ENCODE data around the gene SMC6. TPM values are rescaled to one million over a fixed set of nuclear protein-coding genes. Genes with fewer than 3 reads are reported as not detected.

Gene SMC6
- polyA plus RNA-seq, 1 donor from 2014 or later = 43.8 TPM

DNA sequence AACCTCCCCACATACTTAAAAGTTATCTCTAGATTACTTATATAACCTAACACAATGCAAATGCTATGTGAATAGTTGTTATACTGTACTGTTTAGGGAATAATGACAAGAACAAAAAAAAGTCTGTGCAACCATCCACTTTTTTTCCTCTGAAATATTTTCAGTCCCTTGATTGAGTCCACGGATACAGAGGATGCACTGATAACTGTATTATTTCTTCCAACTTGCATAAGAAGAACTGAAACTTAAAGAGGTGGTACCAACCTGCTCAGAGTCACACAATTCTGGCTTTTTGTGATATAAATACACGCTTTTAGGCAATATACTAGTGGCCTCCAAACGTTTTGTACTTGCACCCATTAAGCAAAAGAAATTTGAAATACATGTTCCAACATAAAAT is 1.4 kb downstream of the SMC6 start:
- Mint-ChIP-seq H3K27me3 (no peaks in the 10 kb centered on the region), H3K36me3 (peaks cover 3% of the 10 kb centered on the region), H3K4me1 (peaks cover 18 to 35% (median 28%) of the 10 kb centered on the region in 3 donors), H3K27ac (peak overlapping the region; percentile 68 to 99 (median 88)), H3K4me3 (peak overlapping the region; percentile 83 to 98 (median 96)), H3K9me3 (no peaks in the 10 kb centered on the region)

GRCh38 chr2:17749753-17750438 is 3.7 kb downstream of the SMC6 start:
- peak overlapping the region; percentile 13 to 74 (median 63) for H3K27ac Mint-ChIP-seq
- H3K4me3 Mint-ChIP-seq = peak overlapping the region; percentile 64 to 87 (median 67)
- peaks cover 3% of the 10 kb centered on the region for H3K36me3 Mint-ChIP-seq
- no peaks in the 10 kb centered on the region for H3K9me3 Mint-ChIP-seq
- H3K27me3 Mint-ChIP-seq = no peaks in the 10 kb centered on the region
- H3K4me1 Mint-ChIP-seq = peaks cover 17 to 31% (median 23%) of the 10 kb centered on the region in 3 donors

DNA sequence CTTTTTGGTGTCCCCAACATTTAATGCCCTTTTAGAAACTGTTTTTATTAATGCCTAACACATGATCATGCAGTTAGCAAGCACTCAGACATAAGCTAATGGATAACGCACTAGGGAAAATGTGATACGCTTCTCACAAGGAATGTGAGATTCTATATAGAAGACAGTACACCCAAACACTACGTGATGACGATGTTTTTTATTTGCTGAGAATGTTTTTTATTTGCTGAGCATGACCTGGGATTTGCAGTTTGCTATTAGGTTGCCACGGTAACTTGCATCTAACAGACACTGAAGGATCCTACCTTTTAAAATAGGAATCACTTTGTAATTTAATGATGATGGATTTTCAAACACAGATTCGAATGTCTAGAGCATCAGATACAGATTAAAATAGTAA is 4.9 kb downstream of the SMC6 start:
- H3K27ac Mint-ChIP-seq = peak overlapping the region in 1 of 3 donors; percentile 63
- H3K4me3 Mint-ChIP-seq = no peak overlapping the region
- no peaks in the 10 kb centered on the region for H3K27me3 Mint-ChIP-seq
- H3K9me3 Mint-ChIP-seq = no peaks in the 10 kb centered on the region
- H3K4me1 Mint-ChIP-seq = peaks cover 13 to 28% (median 19%) of the 10 kb centered on the region in 3 donors
- H3K36me3 Mint-ChIP-seq = peaks cover 3% of the 10 kb centered on the region

DNA sequence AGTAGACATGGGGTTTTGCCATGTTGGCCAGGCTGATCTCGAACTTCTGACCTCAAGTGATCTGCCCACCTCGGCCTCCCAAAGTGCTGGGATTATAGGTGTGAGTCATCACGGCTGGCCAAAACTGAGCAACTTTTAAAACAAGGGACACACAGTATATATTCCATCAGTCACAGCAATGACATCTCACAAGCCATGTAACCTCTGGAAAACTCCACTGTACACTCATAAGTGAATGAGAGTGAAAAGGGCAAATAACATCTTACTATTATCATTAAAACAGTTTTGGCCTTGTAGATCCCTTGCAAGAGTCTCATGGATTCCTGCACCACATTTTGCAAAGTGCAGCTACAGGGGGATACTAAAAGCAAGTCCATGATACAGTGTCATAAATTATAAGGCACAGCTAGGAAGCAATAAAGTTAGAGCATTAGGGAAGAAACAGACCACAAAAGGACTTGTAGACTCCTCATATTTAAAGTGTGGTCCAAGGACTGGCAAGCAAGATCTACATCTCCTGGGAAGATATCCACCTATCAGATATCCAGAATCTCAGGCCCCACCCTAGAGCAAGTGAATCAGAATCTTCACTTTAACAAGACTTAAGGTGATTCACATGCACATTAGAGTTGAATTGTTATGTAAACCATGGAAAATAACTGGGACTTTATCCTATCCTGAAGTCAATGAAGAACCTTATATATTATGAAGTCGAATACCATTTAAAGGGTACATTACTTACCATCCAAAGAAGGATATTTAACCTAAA is 5.7 kb downstream of the SMC6 start:
- H3K9me3 Mint-ChIP-seq = no peaks in the 10 kb centered on the region
- H3K4me3 Mint-ChIP-seq = no peak overlapping the region
- no peak overlapping the region for H3K27ac Mint-ChIP-seq
- H3K36me3 Mint-ChIP-seq = peaks cover 3% of the 10 kb centered on the region
- H3K4me1 Mint-ChIP-seq = peaks cover 13 to 28% (median 19%) of the 10 kb centered on the region in 3 donors
- no peaks in the 10 kb centered on the region for H3K27me3 Mint-ChIP-seq

- Mint-ChIP-seq H3K9me3 (no peaks in the 10 kb centered on the region), H3K4me3 (no peak overlapping the region), H3K27ac (peak overlapping the region in 2 of 3 donors; percentile 9 to 69), H3K27me3 (no peaks in the 10 kb centered on the region), H3K4me1 (peaks cover 1 to 11% (median 6%) of the 10 kb centered on the region in 3 donors), H3K36me3 (peaks cover 14% of the 10 kb centered on the region)
Measured at GRCh38 chr2:17740203-17740602, 13.4 kb downstream of the SMC6 start.

- Mint-ChIP-seq H3K27ac (peak overlapping the region in 1 of 3 donors; percentile 57), H3K27me3 (no peaks in the 10 kb centered on the region), H3K4me3 (no peak overlapping the region), H3K36me3 (peaks cover 11% of the 10 kb centered on the region), H3K4me1 (peaks cover 1 to 11% (median 8%) of the 10 kb centered on the region in 3 donors), H3K9me3 (no peaks in the 10 kb centered on the region)
Measured at GRCh38 chr2:17736989-17737388, 16.6 kb downstream of the SMC6 start.

- H3K9me3 Mint-ChIP-seq = no peaks in the 10 kb centered on the region
- H3K36me3 Mint-ChIP-seq = peaks cover 8% of the 10 kb centered on the region
- H3K4me3 Mint-ChIP-seq = no peak overlapping the region
- H3K27me3 Mint-ChIP-seq = no peaks in the 10 kb centered on the region
- peak overlapping the region in 2 of 3 donors; percentile 44 to 78 for H3K27ac Mint-ChIP-seq
- peaks cover 1 to 7% (median 5%) of the 10 kb centered on the region in 3 donors for H3K4me1 Mint-ChIP-seq
Measured at GRCh38 chr2:17735864-17736263, 17.7 kb downstream of the SMC6 start.

DNA sequence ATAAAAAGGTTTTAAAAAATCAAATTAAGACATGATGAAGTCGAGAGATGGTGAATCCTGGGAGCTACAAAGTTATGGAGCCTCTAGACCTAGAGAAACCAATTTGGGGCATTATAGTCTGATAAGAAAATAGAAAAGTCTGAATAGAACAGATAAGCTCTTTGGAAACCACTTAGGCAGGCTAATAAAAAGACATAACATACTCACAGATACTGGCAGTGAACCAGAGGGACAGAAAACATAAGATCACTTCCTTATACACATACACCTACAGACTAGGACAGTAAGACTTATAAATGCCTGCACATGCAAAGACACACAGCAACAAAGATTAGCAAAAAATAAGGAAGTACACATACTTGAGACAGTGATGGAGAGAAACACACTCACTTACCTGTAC is 20.0 kb downstream of the SMC6 start:
- Mint-ChIP-seq H3K4me3 (no peak overlapping the region), H3K4me1 (peaks cover 0 to 4% (median 0%) of the 10 kb centered on the region in 3 donors), H3K27me3 (no peaks in the 10 kb centered on the region), H3K36me3 (peaks cover 4% of the 10 kb centered on the region), H3K27ac (peak overlapping the region in 1 of 3 donors; percentile 16), H3K9me3 (no peaks in the 10 kb centered on the region)

DNA sequence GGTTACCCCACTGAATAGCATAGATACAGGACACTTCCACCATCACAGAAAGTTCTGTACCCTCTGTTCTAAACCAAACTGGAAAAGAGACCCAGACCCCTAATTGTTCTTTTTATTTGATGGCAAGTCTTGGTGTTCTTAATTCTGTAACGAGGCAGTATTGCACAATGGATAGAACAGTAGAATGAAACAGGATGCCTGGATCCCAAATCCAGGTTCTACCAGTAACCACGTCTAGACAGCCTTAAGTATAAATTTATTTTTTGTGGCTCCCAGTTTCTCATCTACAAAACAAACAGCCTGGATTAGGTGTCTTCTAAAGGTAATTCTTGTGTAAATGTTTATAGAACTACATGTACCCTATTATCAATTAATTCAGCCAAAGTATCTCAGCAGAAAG is 23.7 kb downstream of the SMC6 start:
- H3K4me3 Mint-ChIP-seq = no peak overlapping the region
- H3K27ac Mint-ChIP-seq = peak overlapping the region in 1 of 3 donors; percentile 23
- peaks cover 0 to 4% (median 0%) of the 10 kb centered on the region in 3 donors for H3K4me1 Mint-ChIP-seq
- H3K27me3 Mint-ChIP-seq = no peaks in the 10 kb centered on the region
- peaks cover 1% of the 10 kb centered on the region for H3K36me3 Mint-ChIP-seq
- H3K9me3 Mint-ChIP-seq = no peaks in the 10 kb centered on the region

DNA sequence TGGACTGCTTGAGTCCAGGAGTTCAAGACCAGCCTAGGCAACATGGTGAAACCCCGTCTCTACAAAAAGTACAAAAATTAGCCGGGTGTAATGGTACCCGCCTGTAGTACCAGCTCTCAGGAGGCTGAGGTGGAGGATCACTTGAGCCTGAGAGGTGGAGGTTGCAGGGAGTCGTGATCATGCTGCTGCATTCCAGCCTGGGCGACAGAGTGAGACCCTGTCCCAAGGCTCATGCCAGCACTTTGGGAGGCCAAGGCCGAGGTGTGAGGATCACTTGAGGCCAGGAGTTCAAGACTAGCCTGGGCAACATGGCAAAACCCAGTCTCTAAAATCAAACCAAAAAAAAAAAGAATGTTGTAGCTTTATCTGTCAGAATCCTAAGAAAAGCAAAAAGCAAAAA is 25.4 kb downstream of the SMC6 start:
- H3K27me3 Mint-ChIP-seq = no peaks in the 10 kb centered on the region
- H3K4me1 Mint-ChIP-seq = no peaks in the 10 kb centered on the region
- peaks cover 1% of the 10 kb centered on the region for H3K36me3 Mint-ChIP-seq
- peak overlapping the region in 1 of 3 donors; percentile 20 for H3K27ac Mint-ChIP-seq
- no peak overlapping the region for H3K4me3 Mint-ChIP-seq
- no peaks in the 10 kb centered on the region for H3K9me3 Mint-ChIP-seq

GRCh38 chr2:17719562-17720371 is 33.8 kb downstream of the SMC6 start:
- no peaks in the 10 kb centered on the region for H3K36me3 Mint-ChIP-seq
- H3K27ac Mint-ChIP-seq = peak overlapping the region in 1 of 3 donors; percentile 48
- no peaks in the 10 kb centered on the region for H3K9me3 Mint-ChIP-seq
- peaks cover 0 to 1% (median 0%) of the 10 kb centered on the region in 3 donors for H3K4me1 Mint-ChIP-seq
- no peaks in the 10 kb centered on the region for H3K27me3 Mint-ChIP-seq
- H3K4me3 Mint-ChIP-seq = no peak overlapping the region

- Mint-ChIP-seq H3K4me1 (peaks cover 0 to 1% (median 0%) of the 10 kb centered on the region in 3 donors), H3K36me3 (no peaks in the 10 kb centered on the region), H3K9me3 (no peaks in the 10 kb centered on the region), H3K27ac (no peak overlapping the region), H3K4me3 (no peak overlapping the region), H3K27me3 (no peaks in the 10 kb centered on the region)
Measured at GRCh38 chr2:17718689-17719088, 34.9 kb downstream of the SMC6 start.

GRCh38 chr2:17717666-17718065 is 35.9 kb downstream of the SMC6 start:
- Mint-ChIP-seq H3K4me3 (no peak overlapping the region), H3K27ac (no peak overlapping the region), H3K27me3 (no peaks in the 10 kb centered on the region), H3K36me3 (no peaks in the 10 kb centered on the region), H3K4me1 (peaks cover 0 to 1% (median 0%) of the 10 kb centered on the region in 3 donors), H3K9me3 (no peaks in the 10 kb centered on the region)

DNA sequence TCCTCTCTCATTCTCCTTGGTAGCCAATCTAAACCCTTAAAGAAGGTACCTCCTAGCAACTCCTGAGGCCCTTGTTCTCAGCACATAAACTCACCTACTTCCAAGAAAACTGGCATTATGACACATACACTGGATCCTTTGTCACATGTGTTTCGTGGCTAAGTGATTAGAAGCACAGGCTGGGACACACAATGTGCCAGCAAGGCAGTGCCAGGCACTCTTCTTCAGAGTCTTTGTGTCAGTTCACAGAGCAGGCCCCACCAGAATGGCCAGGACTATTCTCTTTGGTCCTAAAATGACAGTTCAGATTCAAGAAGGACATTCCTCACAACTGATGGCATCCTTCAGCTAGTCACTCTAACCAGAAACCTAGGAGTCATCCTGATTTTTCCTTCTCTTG is 40.3 kb downstream of the SMC6 start:
- no peaks in the 10 kb centered on the region for H3K9me3 Mint-ChIP-seq
- no peak overlapping the region for H3K4me3 Mint-ChIP-seq
- H3K4me1 Mint-ChIP-seq = no peaks in the 10 kb centered on the region
- no peaks in the 10 kb centered on the region for H3K27me3 Mint-ChIP-seq
- no peak overlapping the region for H3K27ac Mint-ChIP-seq
- H3K36me3 Mint-ChIP-seq = no peaks in the 10 kb centered on the region
